HG03432 (cell line): ENCODE data around the gene NUDT13.
A peak's percentile ranks its signal among the peaks of the same experiment; 100 is the strongest.
"Not testable (repeated sequence)": the region's sequence is repeated elsewhere in the genome, so short reads cannot be mapped to it uniquely, and the experiment has no call there.

ENCODE experiments used
- ATAC-seq: cut with Tn5 transposase; IDR thresholded peaks from one replicate; pipeline ENCODE4 v1.9.1; 2021; ENCODE audit warnings: mild to moderate bottlenecking, moderate library complexity; ENCODE audit not compliant: unreplicated experiment

The NUDT13 gene

GRCh38 chr10:73097305-73097670 is 13.0 kb upstream of the NUDT13 start:
- no peak for ATAC-seq

GRCh38 chr10:73099141-73099540 is 11.1 kb upstream of the NUDT13 start:
- ATAC-seq: no peak

- no peak for ATAC-seq
Observed at GRCh38 chr10:73106301-73106700, 4.0 kb upstream of the NUDT13 start.

GRCh38 chr10:73109248-73109652 is 1.0 kb upstream of the NUDT13 start:
- ATAC-seq: not testable (repeated sequence)

- not testable (repeated sequence) for ATAC-seq
Observed at GRCh38 chr10:73112032-73112431, 1.8 kb downstream of the NUDT13 start.

- ATAC-seq: no peak
Observed at GRCh38 chr10:73113551-73113950, 3.3 kb downstream of the NUDT13 start.

- no peak for ATAC-seq
Observed at GRCh38 chr10:73116017-73116416, 5.8 kb downstream of the NUDT13 start.

GRCh38 chr10:73117976-73118743 is 7.9 kb downstream of the NUDT13 start:
- ATAC-seq: peak; percentile 79

- no peak for ATAC-seq
Observed at GRCh38 chr10:73119457-73119856, 9.2 kb downstream of the NUDT13 start.

- no peak for ATAC-seq
Observed at GRCh38 chr10:73119952-73120351, 9.7 kb downstream of the NUDT13 start.

GRCh38 chr10:73126343-73126742 is 16.1 kb downstream of the NUDT13 start:
- ATAC-seq: no peak

- no peak for ATAC-seq
Observed at GRCh38 chr10:73131301-73131700, 21.0 kb downstream of the NUDT13 start.

- no peak for ATAC-seq
Observed at GRCh38 chr10:73131913-73132686, 21.8 kb downstream of the NUDT13 start.

GRCh38 chr10:73134727-73135126 is 24.5 kb downstream of the NUDT13 start:
- ATAC-seq: no peak

GRCh38 chr10:73136627-73137026 is 26.4 kb downstream of the NUDT13 start:
- ATAC-seq: no peak

GRCh38 chr10:73139251-73139650 is 29.0 kb downstream of the NUDT13 start:
- no peak for ATAC-seq

- no peak for ATAC-seq
Observed at GRCh38 chr10:73141603-73142002, 31.3 kb downstream of the NUDT13 start.

- not testable (repeated sequence) for ATAC-seq
Observed at GRCh38 chr10:73150633-73151413, 40.6 kb downstream of the NUDT13 start.

GRCh38 chr10:73152009-73152408 is 41.8 kb downstream of the NUDT13 start:
- ATAC-seq: no peak

- no peak for ATAC-seq
Observed at GRCh38 chr10:73156054-73156453, 45.8 kb downstream of the NUDT13 start.

- ATAC-seq: no peak
Observed at GRCh38 chr10:73159038-73159648, 48.9 kb downstream of the NUDT13 start.
